Measurements from ENCODE around the gene HOXB3. TPM values are rescaled to one million over a fixed set of nuclear protein-coding genes. Genes with fewer than 3 reads are reported as not detected.
A peak's percentile ranks its signal among the peaks of the same experiment; 100 is the strongest.

The HOXB3 gene
- total RNA-seq, 1 donor from 2014 or later = not detected

- no peak for FAIRE-seq
- DNase-seq (ENCODE audit: low spot score in 2 of 2) = no peak
Measured at GRCh38 chr17:48601207-48601538, 11.1 kb upstream of the HOXB3 start.

GRCh38 chr17:48600244-48601098 lies 10.4 kb upstream of the HOXB3 start:
- DNase-seq (ENCODE audit: low spot score in 2 of 2) = no peak
- FAIRE-seq = no peak

GRCh38 chr17:48599354-48599753 lies 9.3 kb upstream of the HOXB3 start:
- FAIRE-seq (no peak), DNase-seq (ENCODE audit: low spot score in 2 of 2) (no peak)

- DNase-seq (ENCODE audit: low spot score in 2 of 2) (no peak), FAIRE-seq (no peak)
Measured at GRCh38 chr17:48598736-48599135, 8.7 kb upstream of the HOXB3 start.

- no peak for FAIRE-seq
- DNase-seq (ENCODE audit: low spot score in 2 of 2) = no peak
Measured at GRCh38 chr17:48597778-48598631, 8.0 kb upstream of the HOXB3 start.

GRCh38 chr17:48597528-48597777 lies 7.4 kb upstream of the HOXB3 start:
- DNase-seq (ENCODE audit: low spot score in 2 of 2) = no peak

GRCh38 chr17:48596735-48597527 lies 6.9 kb upstream of the HOXB3 start:
- DNase-seq (ENCODE audit: low spot score in 2 of 2) = no peak
- no peak for FAIRE-seq

More at GRCh38 chr17:48597528-48597777, 7.4 kb upstream of the HOXB3 start:
- no peak for FAIRE-seq

- DNase-seq (ENCODE audit: low spot score in 2 of 2) (no peak), FAIRE-seq (no peak)
Measured at GRCh38 chr17:48596000-48596734, 6.1 kb upstream of the HOXB3 start.

GRCh38 chr17:48595278-48595999 lies 5.4 kb upstream of the HOXB3 start:
- DNase-seq (ENCODE audit: low spot score in 2 of 2) (no peak), FAIRE-seq (no peak)

- DNase-seq (ENCODE audit: low spot score in 2 of 2) = no peak
- no peak for FAIRE-seq
Measured at GRCh38 chr17:48594538-48595277, 4.7 kb upstream of the HOXB3 start.

- peak; percentile 68 for DNase-seq (ENCODE audit: low spot score in 2 of 2)
- FAIRE-seq = no peak
Measured at GRCh38 chr17:48593840-48594537, 3.9 kb upstream of the HOXB3 start.

GRCh38 chr17:48593126-48593829 lies 3.2 kb upstream of the HOXB3 start, which contains the start of gene HOXB5:
Gene HOXB5 (minus strand): TSS chr17:48593779. CDS start chr17:48593682, 97 bp downstream.
- DNase-seq (ENCODE audit: low spot score in 2 of 2) (no peak), FAIRE-seq (no peak)

- FAIRE-seq (no peak), DNase-seq (ENCODE audit: low spot score in 2 of 2) (no peak)
Measured at GRCh38 chr17:48592577-48592976, 2.5 kb upstream of the HOXB3 start.

GRCh38 chr17:48592057-48592514 lies 2.0 kb upstream of the HOXB3 start:
- DNase-seq (ENCODE audit: low spot score in 2 of 2) = no peak
- no peak for FAIRE-seq

- no peak for DNase-seq (ENCODE audit: low spot score in 2 of 2)
- no peak for FAIRE-seq
Measured at GRCh38 chr17:48591255-48592056, 1.4 kb upstream of the HOXB3 start.

- DNase-seq (ENCODE audit: low spot score in 2 of 2) (no peak), FAIRE-seq (no peak)
Measured at GRCh38 chr17:48590607-48591161, 643 bp upstream of the HOXB3 start.
